Measurements from ENCODE around the gene KLRF1. TPM values are rescaled to one million over a fixed set of nuclear protein-coding genes. Genes with fewer than 3 reads are reported as not detected.

Gene KLRF1, protein sequence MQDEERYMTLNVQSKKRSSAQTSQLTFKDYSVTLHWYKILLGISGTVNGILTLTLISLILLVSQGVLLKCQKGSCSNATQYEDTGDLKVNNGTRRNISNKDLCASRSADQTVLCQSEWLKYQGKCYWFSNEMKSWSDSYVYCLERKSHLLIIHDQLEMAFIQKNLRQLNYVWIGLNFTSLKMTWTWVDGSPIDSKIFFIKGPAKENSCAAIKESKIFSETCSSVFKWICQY
- 1 to 10 TPM in 2 of 6 experiments, under 1 TPM in 2, not detected in 2; 0.65 to 1.4 (median 0.90) TPM for total RNA-seq
- long read RNA-seq, result 0 reads

DNA sequence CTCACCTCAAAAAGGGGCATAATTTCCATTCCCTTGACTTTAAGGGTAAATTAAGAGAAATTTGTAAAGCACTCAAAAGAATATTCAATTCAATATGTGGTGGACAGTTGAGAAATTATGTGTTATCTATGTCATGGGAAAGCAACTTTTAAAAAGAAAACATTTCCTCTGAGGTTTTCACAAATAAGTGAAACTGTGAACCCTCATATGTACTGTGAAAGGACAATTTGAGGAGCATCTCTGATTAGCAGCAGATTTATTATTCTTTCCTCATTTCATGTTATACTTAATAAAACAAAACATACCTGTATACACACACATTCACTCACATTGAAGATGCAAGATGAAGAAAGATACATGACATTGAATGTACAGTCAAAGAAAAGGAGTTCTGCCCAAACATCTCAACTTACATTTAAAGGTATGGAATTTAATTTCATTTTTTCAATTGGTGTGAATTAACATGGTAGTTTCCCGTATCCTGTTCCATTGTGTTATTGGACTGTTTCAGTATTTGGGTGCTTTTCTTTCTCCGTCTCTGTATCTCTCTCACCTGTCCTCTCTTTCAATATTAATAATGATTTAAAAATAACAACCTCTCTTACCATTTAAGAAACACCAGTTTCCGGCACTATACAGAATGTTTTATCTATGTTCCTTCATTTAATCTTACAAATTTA, at the start of gene KLRF1:
Gene KLRF1 (plus strand): TSS at position 273 of the 680 bp plus-strand sequence. CDS start 64 bp downstream, at position 337.
- Histone ChIP-seq H3K9me3 (no peaks in the 10 kb centered on the region), H3K4me3 (no peak within 1 kb of the TSS), H3K36me3 (no peaks in the 10 kb centered on the region), H3K4me1 (no peaks in the 10 kb centered on the region), H3K27ac (no peak within 1 kb of the TSS), H3K27me3 (no peaks in the 10 kb centered on the region)
- intact Hi-C loops (cut with DNase I), result no loop called here
- no peak for ATAC-seq
- TF ChIP-seq, protein P1, sequence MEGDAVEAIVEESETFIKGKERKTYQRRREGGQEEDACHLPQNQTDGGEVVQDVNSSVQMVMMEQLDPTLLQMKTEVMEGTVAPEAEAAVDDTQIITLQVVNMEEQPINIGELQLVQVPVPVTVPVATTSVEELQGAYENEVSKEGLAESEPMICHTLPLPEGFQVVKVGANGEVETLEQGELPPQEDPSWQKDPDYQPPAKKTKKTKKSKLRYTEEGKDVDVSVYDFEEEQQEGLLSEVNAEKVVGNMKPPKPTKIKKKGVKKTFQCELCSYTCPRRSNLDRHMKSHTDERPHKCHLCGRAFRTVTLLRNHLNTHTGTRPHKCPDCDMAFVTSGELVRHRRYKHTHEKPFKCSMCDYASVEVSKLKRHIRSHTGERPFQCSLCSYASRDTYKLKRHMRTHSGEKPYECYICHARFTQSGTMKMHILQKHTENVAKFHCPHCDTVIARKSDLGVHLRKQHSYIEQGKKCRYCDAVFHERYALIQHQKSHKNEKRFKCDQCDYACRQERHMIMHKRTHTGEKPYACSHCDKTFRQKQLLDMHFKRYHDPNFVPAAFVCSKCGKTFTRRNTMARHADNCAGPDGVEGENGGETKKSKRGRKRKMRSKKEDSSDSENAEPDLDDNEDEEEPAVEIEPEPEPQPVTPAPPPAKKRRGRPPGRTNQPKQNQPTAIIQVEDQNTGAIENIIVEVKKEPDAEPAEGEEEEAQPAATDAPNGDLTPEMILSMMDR (IDR thresholded peaks at IDR 0.05), result no peak
- TF ChIP-seq POLR2A (IDR thresholded peaks at IDR 0.05), result no peak
- 75% methylated on average over 3 of the region's 3 CpGs for WGBS (ENCODE audit: insufficient coverage, low coverage, low lambda C conversion rate, missing lambda C conversion rate)
- no peak for DNase-seq

DNA sequence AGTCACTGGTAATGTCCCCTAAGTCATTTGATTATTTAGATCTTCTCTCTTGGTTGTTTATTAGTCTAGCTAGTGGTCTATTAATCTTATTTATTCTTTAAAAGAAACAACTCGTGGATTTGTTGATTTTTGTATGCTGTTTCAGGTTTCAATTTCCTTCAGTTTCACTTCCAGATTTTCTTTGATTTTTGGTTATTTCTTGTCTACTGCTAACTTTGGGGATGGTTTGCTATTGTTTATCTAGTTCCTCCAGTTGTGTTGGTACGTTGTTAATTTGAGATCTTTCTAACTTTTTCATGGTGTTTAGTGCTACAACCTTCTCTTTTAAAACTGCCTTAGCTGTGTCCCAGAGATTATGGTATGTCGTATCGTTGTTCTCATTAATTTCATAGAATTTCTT, 48.1 kb upstream of the KLRF1 start:
- Histone ChIP-seq H3K4me1 (no peaks in the 10 kb centered on the region), H3K9me3 (no peaks in the 10 kb centered on the region), H3K27ac (no peak overlapping the region), H3K36me3 (no peaks in the 10 kb centered on the region), H3K4me3 (no peak overlapping the region), H3K27me3 (no peaks in the 10 kb centered on the region)
- DNase-seq (no peak), ATAC-seq (no peak)
- 75% methylated on average over 3 of the region's 4 CpGs for WGBS (ENCODE audit: insufficient coverage, low coverage, low lambda C conversion rate, missing lambda C conversion rate)
- intact Hi-C loops (cut with DNase I), result no loop called here
- no peak for TF ChIP-seq POLR2A (IDR thresholded peaks at IDR 0.05)
- TF ChIP-seq, protein P1 (IDR thresholded peaks at IDR 0.05), result no peak

DNA sequence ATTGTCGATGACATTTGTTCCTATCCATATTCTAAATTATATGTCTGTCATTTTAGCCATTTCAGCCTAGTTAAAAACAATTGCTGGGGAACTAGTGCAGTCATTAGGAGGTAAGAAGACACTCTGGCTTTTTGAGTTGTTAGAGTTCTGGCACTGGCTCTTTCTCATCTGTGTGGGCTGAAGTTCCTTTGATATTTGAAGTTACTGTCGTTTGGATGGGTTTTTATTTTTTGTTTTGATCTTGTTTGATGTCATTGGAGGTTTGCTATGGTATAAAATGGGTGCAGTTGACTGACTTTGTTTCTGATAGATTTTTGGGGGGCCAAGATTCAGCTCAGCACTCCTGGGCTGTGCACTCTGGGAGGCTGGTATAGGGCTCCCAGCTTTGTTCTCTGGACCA, 45.9 kb upstream of the KLRF1 start:
- Histone ChIP-seq H3K36me3 (no peaks in the 10 kb centered on the region), H3K27me3 (no peaks in the 10 kb centered on the region), H3K4me1 (no peaks in the 10 kb centered on the region), H3K27ac (no peak overlapping the region), H3K4me3 (no peak overlapping the region), H3K9me3 (no peaks in the 10 kb centered on the region)
- TF ChIP-seq, protein P1 (IDR thresholded peaks at IDR 0.05), result no peak
- no peak for TF ChIP-seq POLR2A (IDR thresholded peaks at IDR 0.05)
- intact Hi-C loops (cut with DNase I), result no loop called here
- DNase-seq, result no peak
- WGBS (ENCODE audit: insufficient coverage, low coverage, low lambda C conversion rate, missing lambda C conversion rate), result 82% methylated on average over 2 of the region's 2 CpGs
- no peak for ATAC-seq

DNA sequence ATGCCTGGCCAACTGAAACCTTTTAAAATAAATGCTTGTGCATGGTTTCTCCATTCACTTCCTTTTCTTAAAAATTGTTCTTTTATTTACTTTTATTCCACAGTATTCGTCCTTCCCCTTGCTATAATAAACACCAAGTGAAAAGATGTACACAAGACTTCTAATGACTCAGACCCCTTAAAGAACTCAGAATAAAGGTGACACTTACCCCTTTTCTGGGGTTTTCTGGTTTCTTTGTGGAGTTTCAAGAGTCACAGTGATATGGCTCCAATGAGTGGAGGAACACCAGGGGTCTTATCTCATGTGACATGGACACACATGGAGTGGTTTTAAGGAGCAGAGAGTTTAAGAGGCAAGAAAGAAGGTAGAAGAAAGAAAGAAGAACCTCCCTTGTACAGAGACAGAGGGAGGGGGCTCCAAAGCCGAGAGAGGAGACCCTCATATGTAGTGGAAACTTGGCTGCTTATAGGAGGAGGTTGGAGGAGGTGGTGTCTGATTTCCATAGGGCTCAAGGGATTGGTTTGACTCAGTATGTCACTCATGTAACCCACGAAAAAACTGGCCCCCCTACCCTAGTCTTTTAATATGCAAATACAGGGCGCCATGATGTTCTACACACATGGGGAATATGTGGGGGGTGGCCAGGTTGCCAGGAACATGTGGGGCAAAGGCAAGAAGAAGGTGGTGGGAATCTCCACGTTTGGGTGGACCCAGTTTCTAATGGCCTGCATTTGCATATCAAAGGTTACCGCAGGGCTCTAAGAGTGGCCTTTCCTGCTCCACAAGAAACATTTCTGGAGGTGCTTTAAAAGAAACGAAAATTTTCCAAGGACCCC, 44.5 kb upstream of the KLRF1 start:
- TF ChIP-seq, protein P1 (IDR thresholded peaks at IDR 0.05), result no peak
- no peak for TF ChIP-seq POLR2A (IDR thresholded peaks at IDR 0.05)
- no peaks in the 10 kb centered on the region for H3K4me1 ChIP-seq
- no peak overlapping the region for H3K4me3 ChIP-seq
- ATAC-seq, result no peak
- no peak overlapping the region for H3K27ac ChIP-seq
- DNase-seq, result no peak
- intact Hi-C loops (cut with DNase I), result no loop called here
- no peaks in the 10 kb centered on the region for H3K9me3 ChIP-seq
- WGBS (ENCODE audit: insufficient coverage, low coverage, low lambda C conversion rate, missing lambda C conversion rate), result 62% methylated on average over 6 of the region's 7 CpGs
- H3K36me3 ChIP-seq, result no peaks in the 10 kb centered on the region
- H3K27me3 ChIP-seq, result no peaks in the 10 kb centered on the region
